SK-MEL-5 (cell line): ENCODE results near the gene KIF24. TPM values are rescaled to one million over a fixed set of nuclear protein-coding genes. Genes with fewer than 3 reads are reported as not detected.
A peak's percentile ranks its signal among the peaks of the same experiment; 100 is the strongest.
"Not testable (repeated sequence)": the region's sequence is repeated elsewhere in the genome, so short reads cannot be mapped to it uniquely, and the experiment has no call there.

Experiments used
- DNase-seq: peaks from one replicate; pipeline ENCODE4 v3.0.0-alpha.2; 2016; ENCODE audit warnings: low read depth, low spot score
- in situ Hi-C: cut with HindIII; loops from 2 replicates; pipeline ENCODE4 v1.10.0; 2016; ENCODE audit warnings: low sequenced_read_pairs, high pct_unique_total_duplicates, low pct_unique_long_range_greater_than_20kb
- total RNA-seq: library from RNA; depleted of rRNA; stranded (reverse); fragments of >200 nt; shearing (Covaris generic); gene quantifications from 2 replicates; pipeline ENCODE4 v1.2.3, GENCODE V29; 2014

The KIF24 gene
- total RNA-seq, 1 experiment from 2014 or later = 2.8 TPM

GRCh38 chr9:34334916-34335315 is 5.8 kb upstream of the KIF24 start:
- in situ Hi-C loops = no loop called here

DNA sequence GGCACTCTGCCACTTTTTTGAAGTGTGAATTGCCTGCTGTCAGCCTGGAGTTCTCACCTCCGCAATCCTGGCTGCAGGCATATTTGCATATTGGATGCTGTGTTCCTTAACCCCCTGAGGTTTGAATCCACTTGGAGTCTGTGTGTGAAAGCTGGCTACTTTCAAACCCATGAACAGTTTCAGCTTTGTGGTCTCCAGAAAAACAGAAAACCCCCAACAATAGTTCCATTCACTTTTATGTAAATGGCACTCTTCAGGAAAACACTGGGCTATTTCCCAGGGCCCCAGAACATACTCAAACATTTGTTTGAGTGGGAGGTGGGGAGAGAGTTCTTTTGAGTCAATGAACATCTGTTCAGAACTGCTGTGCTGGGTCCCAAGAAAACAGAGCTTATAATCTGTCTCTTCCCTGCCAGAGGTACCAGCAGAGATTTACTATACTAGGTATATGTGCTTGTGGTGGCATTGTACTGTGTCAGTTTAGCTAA is 5.3 kb upstream of the KIF24 start:
- in situ Hi-C loops = no loop called here
- DNase-seq = peak; percentile 98

More at GRCh38 chr9:34334916-34335315, 5.8 kb upstream of the KIF24 start:
- DNase-seq = peak; percentile 28

DNA sequence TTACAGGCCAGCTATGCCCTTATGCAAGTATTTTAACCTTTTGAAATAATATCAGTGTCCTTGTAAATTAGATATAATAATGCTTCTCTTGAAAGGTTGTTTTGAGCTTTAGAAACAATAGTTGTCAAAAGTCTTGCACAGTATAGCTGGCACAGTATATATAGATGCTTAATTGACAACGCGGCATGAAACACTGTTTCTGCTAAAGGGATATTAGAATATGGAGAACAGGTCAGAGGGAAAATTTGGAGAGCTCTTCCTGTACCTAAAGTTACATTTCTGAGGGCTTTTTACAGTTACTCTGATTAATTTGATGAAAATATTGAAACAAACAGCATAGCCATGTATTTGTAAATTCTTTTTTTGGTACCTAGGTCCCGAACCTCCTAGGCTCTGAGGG is 4.8 kb upstream of the KIF24 start:
- DNase-seq = no peak

DNA sequence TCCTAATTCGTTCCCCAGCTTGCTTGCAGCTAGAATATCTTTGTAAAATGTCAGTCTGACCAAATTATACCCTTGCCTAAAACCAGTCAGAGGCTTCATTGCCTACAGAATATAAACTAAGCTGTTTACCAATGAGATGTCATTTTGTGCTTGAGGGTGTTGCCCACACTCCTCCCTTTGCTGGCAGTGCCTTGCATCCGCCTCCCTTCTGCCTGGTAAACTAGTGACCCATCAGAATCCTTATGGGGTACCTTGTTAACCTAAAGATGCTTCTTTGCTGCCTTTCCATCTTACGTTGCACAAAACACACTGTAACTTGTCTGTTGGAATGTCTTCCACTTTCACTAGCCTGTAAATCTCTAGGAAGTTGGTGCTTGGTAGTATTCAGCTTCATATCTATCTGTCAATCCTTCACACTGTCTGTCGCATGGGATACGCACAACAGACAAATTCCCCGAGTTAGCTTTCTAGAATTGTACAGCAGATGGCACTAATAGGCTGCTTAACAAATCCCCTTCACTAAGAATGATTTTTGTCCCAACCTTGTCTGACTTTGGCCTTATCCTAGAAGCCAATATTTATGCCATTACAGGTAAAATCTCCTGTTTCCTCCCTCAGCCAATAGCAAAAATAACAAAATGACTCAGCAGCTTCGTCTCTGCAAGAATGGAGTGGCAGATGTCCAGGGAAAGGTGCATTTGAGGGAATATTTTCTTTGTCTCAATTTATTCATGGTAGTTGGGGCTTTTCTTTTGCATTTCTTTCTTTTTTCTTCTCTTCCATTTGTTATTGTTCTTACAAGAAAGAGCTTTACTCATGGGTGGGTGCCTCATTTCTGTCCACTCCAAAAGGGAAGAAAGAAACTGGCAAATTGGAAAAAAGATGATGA is 3.3 kb upstream of the KIF24 start:
- in situ Hi-C loops = no loop called here
- DNase-seq = peak; percentile 73

More for the DNA sequence above, 4.8 kb upstream of the KIF24 start:
- in situ Hi-C loops = no loop called here

DNA sequence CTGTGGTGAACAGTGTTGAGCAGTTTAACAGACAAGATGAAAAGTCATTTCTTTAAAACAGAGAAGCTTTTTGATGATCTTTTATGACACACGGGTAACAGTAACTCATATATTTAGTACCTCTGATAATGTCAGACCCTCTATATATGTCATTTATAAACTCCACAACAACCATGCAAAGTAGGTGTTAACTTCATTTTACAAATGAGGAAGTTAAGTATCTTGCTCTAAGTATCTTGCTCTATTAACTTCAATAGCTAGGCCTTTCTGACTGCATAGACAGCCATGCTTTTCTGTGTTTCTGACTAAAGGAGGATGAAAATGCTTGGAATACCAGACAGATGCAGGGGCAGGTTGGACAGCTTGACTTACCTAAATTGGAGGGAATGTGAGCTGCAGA is 2.1 kb upstream of the KIF24 start:
- DNase-seq = no peak
- in situ Hi-C loops = no loop called here

DNA sequence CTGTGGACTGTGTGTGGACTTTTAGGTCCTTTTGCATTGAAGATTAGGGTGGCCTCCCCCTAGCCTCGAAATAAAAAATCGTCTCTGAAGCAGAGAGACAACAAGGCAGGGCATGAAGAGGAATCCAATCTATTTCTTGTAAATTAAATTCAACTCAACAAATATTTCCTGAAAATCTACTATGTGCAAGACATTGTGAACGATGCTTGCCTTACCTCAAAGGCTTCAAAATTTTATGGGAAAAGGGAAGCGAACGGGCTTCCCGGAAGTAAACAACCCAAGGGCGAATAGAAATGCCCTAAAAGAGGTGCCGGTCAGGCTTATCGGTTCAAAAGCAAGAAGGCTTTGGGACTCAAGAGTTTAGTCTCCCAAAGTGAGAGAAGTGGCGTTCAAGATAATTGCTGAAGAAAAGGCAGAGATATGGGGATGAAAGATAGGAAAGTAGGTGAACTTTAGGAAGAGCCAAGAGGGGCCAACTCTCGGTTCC is 525 bp downstream of the KIF24 start:
- in situ Hi-C loops = no loop called here
- no peak for DNase-seq

GRCh38 chr9:34326690-34327089 is 2.4 kb downstream of the KIF24 start:
- DNase-seq = no peak
- in situ Hi-C loops = no loop called here

DNA sequence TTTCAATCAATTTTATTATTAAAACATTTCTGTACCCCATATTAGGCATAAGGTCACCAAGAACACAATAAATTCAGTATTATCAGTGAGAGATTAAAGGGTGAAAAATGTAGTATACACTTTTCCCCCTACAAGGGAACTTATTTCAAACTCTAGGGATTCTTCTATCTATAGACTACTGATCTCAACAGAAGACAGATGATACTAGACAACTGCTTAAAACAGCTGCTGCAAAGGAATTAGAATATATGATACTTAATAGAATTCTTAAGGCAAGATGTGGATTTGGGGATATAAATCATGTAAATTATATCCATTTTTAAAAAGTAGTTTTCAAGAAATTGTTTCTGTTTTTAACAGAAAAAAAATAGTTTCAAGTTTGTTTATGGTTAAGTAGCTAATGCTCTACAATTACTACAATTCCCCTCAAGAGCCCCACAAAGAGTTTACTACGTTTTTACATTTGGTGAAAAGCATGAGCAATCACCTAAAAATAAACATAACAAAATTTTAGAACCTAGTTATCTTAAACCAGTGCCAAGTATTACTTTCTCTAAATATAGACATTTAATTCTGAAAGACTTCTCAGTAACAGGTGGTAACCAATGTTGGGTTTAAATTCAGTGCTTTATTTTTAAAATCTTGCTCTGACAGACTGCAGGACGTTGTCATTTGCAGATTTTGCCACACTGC is 6.0 kb downstream of the KIF24 start:
- DNase-seq = no peak
- in situ Hi-C loops = no loop called here

- no peak for DNase-seq
- in situ Hi-C loops = no loop called here
Observed at GRCh38 chr9:34321451-34321850, 7.6 kb downstream of the KIF24 start.

GRCh38 chr9:34318163-34318790 is 10.8 kb downstream of the KIF24 start:
- no peak for DNase-seq
- in situ Hi-C loops = no loop called here

- in situ Hi-C loops = no loop called here
- no peak for DNase-seq
Observed at GRCh38 chr9:34317436-34317835, 11.6 kb downstream of the KIF24 start.

DNA sequence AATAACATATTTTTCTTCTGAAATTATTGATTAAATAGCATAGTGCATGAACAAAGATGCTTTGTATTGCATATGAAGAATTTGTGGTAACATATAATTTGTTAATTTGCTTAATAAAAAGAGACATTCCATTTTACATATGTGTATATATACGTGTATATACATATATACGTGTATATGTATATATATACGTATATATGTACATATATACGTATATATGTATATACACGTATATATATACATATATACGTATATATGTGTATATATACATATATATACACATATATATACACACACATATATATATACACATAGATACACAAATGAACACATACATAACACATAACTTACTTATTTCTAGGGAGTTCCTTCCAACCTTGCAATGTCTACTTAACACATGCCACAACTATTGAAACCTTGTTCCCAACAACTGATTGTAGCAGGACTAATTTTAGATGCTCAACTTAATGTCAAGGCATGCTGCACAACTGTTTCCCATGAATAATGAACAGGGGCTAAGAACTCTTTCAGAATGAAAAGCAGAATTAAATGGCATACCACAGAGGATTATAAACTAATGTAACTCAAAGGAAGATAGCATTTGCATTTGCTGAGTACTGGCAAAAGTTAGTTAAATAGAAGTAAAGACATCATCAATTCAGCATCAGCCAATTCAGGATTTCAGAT is 17.4 kb downstream of the KIF24 start:
- DNase-seq = no peak
- in situ Hi-C loops = no loop called here

DNA sequence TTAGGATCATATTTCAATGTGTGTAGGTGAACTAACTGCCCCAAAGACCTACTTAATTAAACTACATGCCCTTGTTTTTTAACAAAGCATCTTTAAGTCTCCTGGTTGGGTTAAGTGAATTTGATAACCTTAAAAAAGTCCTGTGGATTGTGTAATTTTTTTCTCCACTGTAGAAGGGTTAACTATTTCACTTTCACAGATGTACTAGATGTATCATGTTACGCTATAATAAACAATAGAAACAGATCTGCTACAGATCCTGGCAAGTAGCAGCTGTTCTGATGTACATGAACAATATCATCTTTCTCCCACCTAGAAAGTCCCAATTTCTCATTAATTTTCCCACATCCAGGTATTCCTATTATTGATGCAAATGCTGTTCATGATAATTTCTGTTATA is 18.9 kb downstream of the KIF24 start:
- in situ Hi-C loops = no loop called here
- no peak for DNase-seq

DNA sequence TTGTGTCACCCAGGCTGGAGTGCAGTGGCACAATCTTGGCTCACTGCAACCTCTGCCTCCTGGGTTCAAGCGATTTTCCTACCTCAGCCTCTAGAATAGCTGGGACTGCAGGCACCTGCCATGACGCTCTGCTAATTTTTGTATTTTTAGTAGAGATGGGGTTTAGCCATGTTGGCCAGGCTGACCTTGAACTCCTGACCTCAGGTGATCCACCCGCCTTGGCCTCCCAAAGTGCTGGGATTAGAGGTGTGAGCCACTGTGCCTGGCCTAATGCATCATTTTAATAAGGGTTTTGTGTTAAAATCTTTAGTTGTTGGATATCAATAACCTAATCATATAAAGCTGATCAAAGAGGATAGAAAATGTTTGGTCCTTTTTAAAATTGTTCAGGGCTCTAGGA is 20.8 kb downstream of the KIF24 start:
- in situ Hi-C loops, DNase-seq: not testable (repeated sequence)

DNA sequence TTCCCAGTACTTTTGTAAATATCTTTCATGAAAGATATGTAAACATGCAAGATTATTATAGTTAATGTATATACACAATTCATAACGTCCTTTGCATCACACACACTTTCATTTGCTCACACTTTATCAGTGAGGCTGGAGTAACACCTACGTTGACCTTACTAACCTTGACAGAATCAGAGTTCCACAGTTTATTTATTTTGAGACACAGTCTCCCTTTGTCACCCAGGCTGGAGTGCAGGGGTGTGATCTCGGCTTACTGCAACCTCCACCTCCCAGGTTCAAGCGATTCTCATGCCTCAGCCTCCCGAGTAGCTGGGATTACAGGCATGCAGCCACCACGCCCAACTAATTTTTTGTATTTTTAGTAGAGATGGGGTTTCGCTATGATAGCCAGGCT is 28.0 kb downstream of the KIF24 start:
- DNase-seq = not testable (repeated sequence)

DNA sequence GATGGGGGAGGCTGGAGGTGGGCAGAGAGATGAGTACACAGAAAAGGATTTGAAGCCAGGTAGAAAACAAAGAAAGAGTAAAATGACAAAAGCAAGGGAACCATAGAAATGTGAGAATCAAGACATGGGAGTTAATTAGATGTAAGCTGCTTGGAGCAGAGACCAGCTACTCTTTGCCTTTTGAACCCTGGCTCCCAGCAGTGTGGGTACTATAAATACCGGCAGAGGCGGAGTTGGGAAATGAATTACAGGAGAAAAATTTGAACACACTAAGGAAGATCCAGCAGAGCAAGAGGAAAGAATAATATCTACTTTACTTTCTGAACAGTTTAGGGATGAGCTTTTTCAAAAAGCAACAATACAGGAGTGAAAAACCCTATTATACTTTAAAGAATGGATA is 36.5 kb downstream of the KIF24 start:
- in situ Hi-C loops = no loop called here
- DNase-seq = no peak

More for the DNA sequence above, 28.0 kb downstream of the KIF24 start:
- in situ Hi-C loops = not testable (repeated sequence)

GRCh38 chr9:34291423-34291822 is 37.6 kb downstream of the KIF24 start:
- no peak for DNase-seq
- in situ Hi-C loops = no loop called here

GRCh38 chr9:34291023-34291422 is 38.0 kb downstream of the KIF24 start:
- in situ Hi-C loops = no loop called here

More at GRCh38 chr9:34291023-34291422, 38.0 kb downstream of the KIF24 start:
- DNase-seq = no peak
